ENCODE data around the gene ZFP91. TPM values are rescaled to one million over a fixed set of nuclear protein-coding genes. Genes with fewer than 3 reads are reported as not detected.

The ZFP91 gene
- total RNA-seq, 1 experiment from 2014 or later, result 42.8 TPM

Other genes with a start within 250 kb of the ZFP91 start
- not detected in 2 replicates for gene OR5B17, start 220.0 kb upstream of the ZFP91 start, total RNA-seq (2014; rRNA removed; shearing (Covaris generic))
- not detected in 2 replicates for gene OR5B3, start 172.2 kb upstream of the ZFP91 start, total RNA-seq (2014; rRNA removed; shearing (Covaris generic))
- gene OR5B2, start 150.9 kb upstream of the ZFP91 start, total RNA-seq (2014; rRNA removed; shearing (Covaris generic)), result not detected in 2 replicates
- not detected in 2 replicates for gene OR5B12, start 136.8 kb upstream of the ZFP91 start, total RNA-seq (2014; rRNA removed; shearing (Covaris generic))
- gene OR5B21, start 71.0 kb upstream of the ZFP91 start, total RNA-seq (2014; rRNA removed; shearing (Covaris generic)), result not detected in 2 replicates
- 1.1 and 1.7 TPM in 2 replicates for gene LPXN, start 3.2 kb upstream of the ZFP91 start, total RNA-seq (2014; rRNA removed; shearing (Covaris generic))
- gene CNTF, start 43.6 kb downstream of the ZFP91 start, total RNA-seq (2014; rRNA removed; shearing (Covaris generic)), result 1.3 and 1.6 TPM in 2 replicates
- not detected in 2 replicates for gene GLYAT, start 152.9 kb downstream of the ZFP91 start, total RNA-seq (2014; rRNA removed; shearing (Covaris generic))